HepG2 (cell line): ENCODE results near the gene TRPC4. TPM values are rescaled to one million over a fixed set of nuclear protein-coding genes. Genes with fewer than 3 reads are reported as not detected.

Experiments used
- ATAC-seq: fragments of 200-7000 bp; cut with Tn5 transposase; 3 replicates; pipeline ENCODE4 v1.9.1; 2020; ENCODE audit warnings: mild to moderate bottlenecking, moderate library complexity
- BruUV-seq: library from RNA; stranded (reverse); fragments of 400-500 nt; replicated peaks from 2 replicates; lab custom pipeline; 2021; lab: Mats Ljungman, UMichigan
- CTCF ChIA-PET: fragments of 300-600 bp; formaldehyde crosslinking; extraction: SDS; loops from one replicate; lab custom pipeline; 2021; ENCODE audit warnings: low total read pairs, inconsistent platforms, low intra/inter-chr PET ratio; lab: Yijun Ruan, JAX
- POLR2A ChIA-PET: fragments of 350-600 bp; sonication (Branson Sonifier 250); formaldehyde crosslinking; loops from one replicate; lab custom pipeline; 2020; ENCODE audit warnings: antibody characterized with exemption, inconsistent platforms; lab: Yijun Ruan, JAX
- DNase-seq: peaks from one replicate; pipeline ENCODE4 v3.0.0-alpha.2; 2015; ENCODE audit warnings: low spot score
- FAIRE-seq: peaks from 3 replicates; lab custom pipeline; 2011; peaks lifted over from hg19 to GRCh38; lab: Jason Lieb, UNC
- H2AFZ ChIP-seq: one replicate; pipeline ENCODE4 v1.6.1; 2011; ENCODE audit warnings: low read length, inconsistent platforms
- H3K27ac ChIP-seq: fragments of 300-600 bp; 3 replicates; pipeline ENCODE4 v1.8.0; 2011; ENCODE audit warnings: mixed run types, mild to moderate bottlenecking, mixed read lengths, low read length, inconsistent platforms; ENCODE audit not compliant: insufficient read depth; ENCODE audit errors: extremely low read length
- H3K27me3 ChIP-seq, 2 experiments: fragments of 200-600 bp in 1 of 2; 2 replicates in 1 of 2; 3 replicates in 1 of 2; pipeline versions ENCODE4 v1.6.0 to v1.8.0; 2011; ENCODE audit warnings: low read length in 2 of 2, mild to moderate bottlenecking in 2 of 2, moderate library complexity in 2 of 2, inconsistent platforms in 1 of 2; ENCODE audit not compliant: insufficient read depth in 2 of 2, control insufficient read depth in 1 of 2
- H3K36me3 ChIP-seq, 2 experiments: fragments of 200-600 bp in 1 of 2; replicated peaks in 1 of 2; 2 replicates in 1 of 2; 3 replicates in 1 of 2; pipeline versions ENCODE4 v1.5.1 to v1.8.0; 2011; ENCODE audit warnings: low read length in 2 of 2, inconsistent platforms in 1 of 2; ENCODE audit not compliant: insufficient read depth in 2 of 2, control insufficient read depth in 1 of 2
- H3K4me1 ChIP-seq: 2 replicates; pipeline ENCODE4 v1.5.1; 2012; ENCODE audit warnings: low read length, inconsistent platforms; ENCODE audit not compliant: insufficient read depth
- H3K4me2 ChIP-seq: 2 replicates; pipeline ENCODE4 v1.6.0; 2011; ENCODE audit warnings: low read depth, low read length, inconsistent platforms
- H3K4me3 ChIP-seq, 3 experiments: fragments of 200-600 bp in 1 of 3; sonication (generic), shearing (Covaris generic) in 1 of 3; replicated peaks in 1 of 3; 2 replicates each; pipeline ENCODE4 v1.5.1; 2011 to 2016; ENCODE audit warnings: low read length in 3 of 3, inconsistent platforms in 2 of 3, low read depth in 2 of 3, mild to moderate bottlenecking in 2 of 3, control low read depth in 1 of 3, mixed read lengths in 1 of 3; ENCODE audit not compliant: insufficient read depth in 1 of 3
- H3K79me2 ChIP-seq: one replicate; pipeline ENCODE4 v1.6.1; 2011; ENCODE audit warnings: low read length, inconsistent platforms; ENCODE audit not compliant: insufficient read depth
- H3K9ac ChIP-seq: 2 replicates; pipeline ENCODE4 v1.6.0; 2011; ENCODE audit warnings: mild to moderate bottlenecking, low read depth, low read length, inconsistent platforms; ENCODE audit not compliant: insufficient read depth
- H3K9me3 ChIP-seq: 2 replicates; pipeline ENCODE4 v1.5.1; 2012; ENCODE audit warnings: mild to moderate bottlenecking, low read length
- H4K20me1 ChIP-seq: 2 replicates; pipeline ENCODE4 v1.6.0; 2011; ENCODE audit warnings: inconsistent platforms, mild to moderate bottlenecking, low read length, moderate library complexity; ENCODE audit not compliant: insufficient read depth
- GABPB1 ChIP-seq: IDR thresholded peaks from 2 replicates; pipeline ENCODE4 v1.6.1; 2016; ENCODE audit warnings: mild to moderate bottlenecking, missing genetic modification reagents, moderate library complexity, missing compliant biosample characterization
- GATAD2A ChIP-seq: IDR thresholded peaks from 2 replicates; pipeline ENCODE4 v1.6.1; 2016
- MAFF ChIP-seq: IDR thresholded peaks from 2 replicates; pipeline ENCODE4 v1.6.1; 2011; ENCODE audit warnings: low read depth, low read length, improper control_type of control experiment
- MAFK ChIP-seq, 2 experiments: IDR thresholded peaks in 1 of 2; conservative IDR thresholded peaks in 1 of 2; 2 replicates each; pipeline ENCODE4 v1.6.1; 2011; ENCODE audit warnings: improper control_type of control experiment in 2 of 2, low read length in 2 of 2
- REPIN1 ChIP-seq: sonication (generic); formaldehyde crosslinking; IDR thresholded peaks from 2 replicates; pipeline ENCODE4 v1.8.0; 2022; ENCODE audit warnings: missing genetic modification reagents, low read depth, mild to moderate bottlenecking, borderline replicate concordance
- ZBTB7B ChIP-seq: sonication (generic); formaldehyde crosslinking; IDR thresholded peaks from 2 replicates; pipeline ENCODE4 v1.4.0; 2020; ENCODE audit warnings: missing genetic modification reagents
- ZC3H4 ChIP-seq: sonication (generic); formaldehyde crosslinking; IDR thresholded peaks from 2 replicates; pipeline ENCODE4 v1.4.0; 2020; ENCODE audit warnings: missing genetic modification reagents, borderline replicate concordance
- ZKSCAN5 ChIP-seq: sonication (generic); formaldehyde crosslinking; IDR thresholded peaks from 2 replicates; pipeline ENCODE4 v1.5.1; 2020; ENCODE audit warnings: mild to moderate bottlenecking, missing genetic modification reagents
- ZNF317 ChIP-seq: sonication (generic); formaldehyde crosslinking; IDR thresholded peaks from 2 replicates; pipeline ENCODE4 v1.5.0; 2020; ENCODE audit warnings: mild to moderate bottlenecking, missing genetic modification reagents
- WGBS: methylation state at CpG from one replicate; pipeline ENCODE4 v1.1.6; 2017; ENCODE audit warnings: low lambda C conversion rate; 5-methylcytosine and 5-hydroxymethylcytosine counted together
- in situ Hi-C: cut with HindIII; loops from 2 replicates; pipeline ENCODE4 v1.10.0; 2017; ENCODE audit warnings: low pct_unique_long_range_greater_than_20kb; ENCODE audit not compliant: extremely low pct_ligation_motif_present
- intact Hi-C: fragments of 100-400 bp; cut with micrococcal nuclease; formaldehyde crosslinking; loops from one replicate; pipeline ENCODE4 v1.10.0; 2022; ENCODE audit not compliant: unreplicated experiment
- polyA plus RNA-seq, 8 experiments: library from polyadenylated mRNA; depleted of rRNA in 3 of 8; stranded (reverse) in 7 of 8; unstranded in 1 of 8; fragments of >200 nt; fragmentation: Illumina TruSeq in 4 of 8; extraction: Trizol in 4 of 8; gene quantifications; 2 replicates each; pipeline versions ENCODE4 v1.2.1 to v1.2.3, GENCODE V29; 2011 to 2016; ENCODE audit warnings: low read depth in 4 of 8, missing spikeins in 1 of 8, mixed read lengths in 1 of 8; ENCODE audit not compliant: insufficient read depth in 1 of 8
- total RNA-seq, 5 experiments: library from RNA; depleted of rRNA; stranded (reverse); fragments of >200 nt; fragmentation: Illumina TruSeq; extraction: Trizol; gene quantifications; 2 replicates each; pipeline ENCODE4 v1.2.3, GENCODE V29; 2016; ENCODE audit warnings: low read depth in 1 of 5
- TF ChIP-seq, protein P1 (sequence below): sonication (generic); formaldehyde crosslinking; IDR thresholded peaks from 2 replicates; pipeline ENCODE4 v1.5.0; 2020; ENCODE audit warnings: missing genetic modification reagents

The TRPC4 gene
- total and polyA plus RNA-seq, 2 of the 13 experiments (the other 11 are each of a cell fraction or from before 2014, with no cell fraction given), result not detected

GRCh38 chr13:37910790-37911189 is 41.2 kb upstream of the TRPC4 start (continued):
- TF ChIP-seq, protein P1, sequence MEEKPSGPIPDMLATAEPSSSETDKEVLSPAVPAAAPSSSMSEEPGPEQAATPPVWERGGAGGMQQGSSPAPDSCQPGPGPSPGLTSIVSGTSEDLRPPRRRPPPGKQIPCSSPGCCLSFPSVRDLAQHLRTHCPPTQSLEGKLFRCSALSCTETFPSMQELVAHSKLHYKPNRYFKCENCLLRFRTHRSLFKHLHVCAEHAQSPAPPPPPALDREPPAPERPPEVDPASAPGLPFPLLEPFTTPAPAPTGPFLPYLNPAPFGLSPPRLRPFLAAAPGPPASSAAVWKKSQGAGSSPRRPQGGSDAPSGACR, result no peak
- no peak for TF ChIP-seq ZKSCAN5
- TF ChIP-seq ZC3H4 (CRISPR knock-in tag), result no peak
- no peak for TF ChIP-seq ZBTB7B (CRISPR knock-in tag)
- TF ChIP-seq GABPB1 (CRISPR knock-in tag), result no peak
- TF ChIP-seq GATAD2A (CRISPR knock-in tag), result no peak

DNA sequence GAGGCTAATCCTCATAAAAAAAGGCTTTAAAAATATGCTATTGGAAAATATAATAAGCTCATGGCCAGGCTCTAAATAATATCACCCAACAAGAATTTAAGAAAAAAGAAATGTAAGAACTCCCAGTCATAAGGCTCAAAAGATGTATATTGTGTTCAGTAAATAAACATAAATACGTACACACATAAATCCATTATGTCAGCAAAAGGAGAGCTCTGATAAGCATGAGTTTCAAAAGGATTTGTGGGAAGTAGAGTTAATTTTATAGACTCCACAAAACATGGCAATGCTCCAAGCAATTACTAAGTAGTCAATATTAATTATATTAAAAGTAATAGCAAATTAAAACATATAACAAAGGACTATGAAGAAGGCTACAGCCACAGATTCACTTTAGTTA is 37.3 kb upstream of the TRPC4 start:
- Histone ChIP-seq H3K9ac (no peak overlapping the region), H3K4me2 (no peak overlapping the region), H2AFZ (no peak overlapping the region), H3K4me1 (no peaks in the 10 kb centered on the region), H3K4me3 (no peak overlapping the region), H3K79me2 (no peaks in the 10 kb centered on the region), H3K27me3 (no peaks in the 10 kb centered on the region; a peak in 1 of 5 replicates), H3K36me3 (no peaks in the 10 kb centered on the region), H3K27ac (no peak overlapping the region), H3K9me3 (no peaks in the 10 kb centered on the region), H4K20me1 (no peaks in the 10 kb centered on the region)
- no peak for ATAC-seq
- intact Hi-C loops (no loop called here), in situ Hi-C loops (no loop called here)
- CTCF ChIA-PET, result no interaction called here
- TF ChIP-seq MAFK (conservative IDR thresholded peaks at IDR 0.05 in 1 of 2, IDR thresholded peaks at IDR 0.05 in 1 of 2; ENCODE audit: low read length in 2 of 2), result peak in 1 of 2 experiments; percentile 62; a peak in 2 of 4 replicates
- TF ChIP-seq ZNF317 (CRISPR knock-in tag), result no peak
- no peak for TF ChIP-seq REPIN1
- TF ChIP-seq MAFF, result peak; percentile 33; the same call in 1 of the 2 replicates
- POLR2A ChIA-PET, result no interaction called here
- BruUV-seq, result no TSS peak
- DNase-seq, result no peak
- 0% methylated on average over 1 of the region's 1 CpG for WGBS
- FAIRE-seq, result no peak
